Purkinje cell (primary cell): ENCODE measurements around the gene RFX7. TPM values are rescaled to one million over a fixed set of nuclear protein-coding genes. Genes with fewer than 3 reads are reported as not detected.

Source experiments
- polyA plus RNA-seq: library from polyadenylated mRNA; unstranded; fragments of >200 nt; fragmentation: Nextera tagmentation; gene quantifications from 2 replicates; pipeline ENCODE4 v1.2.1, GENCODE V29; 2014

The RFX7 gene
- polyA plus RNA-seq, result 3.8 and 5.0 TPM in 2 replicates

GRCh38 chr15:56243163-56244037 lies at the start of gene RFX7:
Gene RFX7, minus strand, starts transcription at chr15:56243879. Its CDS starts 594 bp downstream, at chr15:56243285.

Other genes starting within 250 kb of the RFX7 start
- 1.2 and 1.8 TPM in 2 replicates for gene TEX9, start 121.5 kb upstream of the RFX7 start, polyA plus RNA-seq
- 4.7 and 9.7 TPM in 2 replicates for gene MNS1, start 221.3 kb upstream of the RFX7 start, polyA plus RNA-seq